B cell (primary cell): ENCODE results near the gene TGFBRAP1. TPM values are rescaled to one million over a fixed set of nuclear protein-coding genes. Genes with fewer than 3 reads are reported as not detected.

Experiments used
- ATAC-seq: fragments of 200-7000 bp; cut with Tn5 transposase; one replicate; pipeline ENCODE4 v1.10.0; 2021; ENCODE audit warnings: low read depth, mild to moderate bottlenecking, moderate number of reproducible peaks, moderate library complexity
- CTCF ChIA-PET: fragments of 350-600 bp; sonication (Branson Sonifier 250); formaldehyde crosslinking; loops from one replicate; lab custom pipeline; 2021; ENCODE audit warnings: antibody characterized with exemption, inconsistent platforms; lab: Charles Lee
- POLR2A ChIA-PET: fragments of 350-600 bp; sonication (Branson Sonifier 250); formaldehyde crosslinking; loops from one replicate; lab custom pipeline; 2021; ENCODE audit warnings: antibody characterized with exemption; lab: Charles Lee
- DNase-seq: peaks from one replicate; pipeline ENCODE4 v3.0.0; 2013
- H2AFZ ChIP-seq: 2 replicates; pipeline ENCODE4 v1.6.1; 2012; ENCODE audit warnings: mild to moderate bottlenecking, low read depth, low read length; ENCODE audit not compliant: insufficient read depth, poor library complexity, severe bottlenecking
- H3K27ac ChIP-seq, 2 donors: 1 replicate in 1 of 2; 2 replicates in 1 of 2; pipeline ENCODE4 v1.5.1; 2012 to 2013; ENCODE audit warnings: low read length in 2 of 2, mild to moderate bottlenecking in 2 of 2, moderate library complexity in 1 of 2
- H3K27me3 ChIP-seq, 4 experiments: fragments of 200-600 bp in 1 of 4; sonication (generic) in 1 of 4; replicated peaks in 1 of 4; 1 replicate in 2 of 4; 2 replicates in 2 of 4; pipeline versions ENCODE4 v1.6.1 to v1.7.0; 2013 to 2016; ENCODE audit warnings: low read length in 3 of 4, mild to moderate bottlenecking in 2 of 4, mixed read lengths in 1 of 4, moderate library complexity in 1 of 4; ENCODE audit not compliant: insufficient read depth in 4 of 4, control insufficient read depth in 3 of 4; ENCODE audit errors: control extremely low read depth in 1 of 4
- H3K36me3 ChIP-seq, 2 experiments: replicated peaks in 1 of 2; 1 replicate in 1 of 2; 2 replicates in 1 of 2; pipeline versions ENCODE4 v1.6.1 to v1.7.1; 2013; ENCODE audit warnings: low read length in 1 of 2; ENCODE audit not compliant: insufficient read depth in 2 of 2, control insufficient read depth in 1 of 2; ENCODE audit errors: control extremely low read depth in 1 of 2, extremely low read depth in 1 of 2
- H3K4me1 ChIP-seq, 2 donors: fragments of 200-600 bp in 1 of 2; sonication (generic) in 1 of 2; 1 replicate in 1 of 2; 2 replicates in 1 of 2; pipeline versions ENCODE4 v1.5.1 to v1.6.1; 2013 to 2017; ENCODE audit warnings: low read length in 2 of 2; ENCODE audit not compliant: control insufficient read depth in 2 of 2, insufficient read depth in 2 of 2
- H3K4me2 ChIP-seq: replicated peaks from 2 replicates; pipeline ENCODE3; 2012; ENCODE audit warnings: mild to moderate bottlenecking, low read depth, low read length; ENCODE audit not compliant: poor library complexity, severe bottlenecking
- H3K4me3 ChIP-seq, 5 experiments: fragments of 200-600 bp in 1 of 5; sonication (generic) in 1 of 5; 1 replicate in 3 of 5; 2 replicates in 2 of 5; pipeline versions ENCODE4 v1.5.1 to v1.7.0; 2011 to 2016; ENCODE audit warnings: low read length in 4 of 5, mild to moderate bottlenecking in 4 of 5, low read depth in 2 of 5, control low read depth in 1 of 5, moderate library complexity in 1 of 5; ENCODE audit not compliant: insufficient read depth in 1 of 5; ENCODE audit errors: control extremely low read depth in 1 of 5, extremely low read depth in 1 of 5
- H3K79me2 ChIP-seq: fragments of 200-600 bp; sonication (generic); one replicate; pipeline ENCODE4 v1.6.0; 2016; ENCODE audit warnings: low read length; ENCODE audit not compliant: control insufficient read depth, insufficient read depth
- H3K9ac ChIP-seq: fragments of 200-600 bp; sonication (generic); 2 replicates; pipeline ENCODE4 v1.6.1; 2017; ENCODE audit warnings: mild to moderate bottlenecking, low read length, moderate library complexity
- H3K9me3 ChIP-seq, 3 donors: one replicate each; pipeline versions ENCODE4 v1.6.1 to v1.7.1; 2013; ENCODE audit warnings: low read length in 2 of 3; ENCODE audit not compliant: control insufficient read depth in 2 of 3, insufficient read depth in 1 of 3; ENCODE audit errors: control extremely low read depth in 1 of 3
- H4K20me1 ChIP-seq: 2 replicates; pipeline ENCODE4 v1.6.0; 2012; ENCODE audit warnings: mild to moderate bottlenecking, low read length; ENCODE audit not compliant: insufficient read depth, control insufficient read depth, poor library complexity, severe bottlenecking
- H3K27ac Mint-ChIP-seq: one replicate; pipeline ENCODE4 v1.8.0; 2021; ENCODE audit warnings: mixed read lengths
- H3K27me3 Mint-ChIP-seq: one replicate; pipeline ENCODE4 v1.8.0; 2021; ENCODE audit warnings: mixed read lengths
- H3K4me1 Mint-ChIP-seq: one replicate; pipeline ENCODE4 v1.8.0; 2021; ENCODE audit warnings: mixed read lengths
- H3K4me3 Mint-ChIP-seq: one replicate; pipeline ENCODE4 v1.8.0; 2021; ENCODE audit warnings: mixed read lengths
- H3K9me3 Mint-ChIP-seq: one replicate; pipeline ENCODE4 v1.8.0; 2022; ENCODE audit warnings: mixed read lengths; ENCODE audit not compliant: insufficient read depth
- EZH2 ChIP-seq: IDR thresholded peaks from 2 replicates; pipeline ENCODE4 v1.6.1; 2012; ENCODE audit warnings: borderline replicate concordance, low read depth, mild to moderate bottlenecking, moderate library complexity, low read length; ENCODE audit not compliant: insufficient read depth, poor library complexity, severe bottlenecking
- WGBS: methylation state at CpG from one replicate; pipeline ENCODE4 v1.1.5; 2013; ENCODE audit warnings: missing lambda C conversion rate; ENCODE audit not compliant: insufficient coverage; 5-methylcytosine and 5-hydroxymethylcytosine counted together
- intact Hi-C: fragments of 100-400 bp; cut with micrococcal nuclease; formaldehyde crosslinking; loops from one replicate; pipeline ENCODE4 v1.10.0; 2022
- polyA plus RNA-seq: library from polyadenylated mRNA; depleted of rRNA; stranded (reverse); fragments of >200 nt; gene quantifications from 2 replicates; pipeline ENCODE4 v1.2.3, GENCODE V29; 2012
- total RNA-seq, 2 donors: library from RNA; stranded (reverse); fragments of 120-200 nt in 1 of 2; gene quantifications; 1 replicate in 1 of 2; 2 replicates in 1 of 2; pipeline versions ENCODE4 v1.2.3 to v1.2.4, GENCODE V29; 2013 to 2022
- TF ChIP-seq, protein P1 (sequence below): fragments of 200-600 bp; IDR thresholded peaks from one replicate; pipeline ENCODE4 v1.8.0; 2022; ENCODE audit warnings: antibody characterized with exemption, mild to moderate bottlenecking

Gene TGFBRAP1
- total and polyA plus RNA-seq, 2 donors (not counting 1 experiment from before 2014, with no cell fraction given): 9.3 to 21.7 TPM

GRCh38 chr2:105262651-105263091 lies 66.9 kb downstream of the TGFBRAP1 start:
- H2AFZ ChIP-seq: no peak overlapping the region
- intact Hi-C loops: no loop called here
- no peak overlapping the region for H3K9ac ChIP-seq
- H4K20me1 ChIP-seq: no peaks in the 10 kb centered on the region
- ChIA-PET POLR2A (no interaction called here), CTCF (interaction anchor here (1.2 kb wide), 1 partner anchor 149 kb away, joined by 3 read pairs; no protein-coding TSS in a partner anchor)
- no peak for ATAC-seq
- no peaks in the 10 kb centered on the region for H3K27me3 Mint-ChIP-seq
- no peaks in the 10 kb centered on the region for H3K27me3 ChIP-seq
- no peaks in the 10 kb centered on the region for H3K79me2 ChIP-seq
- 100% methylated on average over 7 of the region's 10 CpGs for WGBS
- H3K4me2 ChIP-seq: no peak overlapping the region
- H3K4me3 Mint-ChIP-seq: no peak overlapping the region
- H3K9me3 ChIP-seq: no peaks in the 10 kb centered on the region
- H3K4me1 ChIP-seq: no peaks in the 10 kb centered on the region
- H3K27ac Mint-ChIP-seq: no peak overlapping the region
- no peaks in the 10 kb centered on the region for H3K9me3 Mint-ChIP-seq
- TF ChIP-seq EZH2: no peak
- TF ChIP-seq, protein P1, sequence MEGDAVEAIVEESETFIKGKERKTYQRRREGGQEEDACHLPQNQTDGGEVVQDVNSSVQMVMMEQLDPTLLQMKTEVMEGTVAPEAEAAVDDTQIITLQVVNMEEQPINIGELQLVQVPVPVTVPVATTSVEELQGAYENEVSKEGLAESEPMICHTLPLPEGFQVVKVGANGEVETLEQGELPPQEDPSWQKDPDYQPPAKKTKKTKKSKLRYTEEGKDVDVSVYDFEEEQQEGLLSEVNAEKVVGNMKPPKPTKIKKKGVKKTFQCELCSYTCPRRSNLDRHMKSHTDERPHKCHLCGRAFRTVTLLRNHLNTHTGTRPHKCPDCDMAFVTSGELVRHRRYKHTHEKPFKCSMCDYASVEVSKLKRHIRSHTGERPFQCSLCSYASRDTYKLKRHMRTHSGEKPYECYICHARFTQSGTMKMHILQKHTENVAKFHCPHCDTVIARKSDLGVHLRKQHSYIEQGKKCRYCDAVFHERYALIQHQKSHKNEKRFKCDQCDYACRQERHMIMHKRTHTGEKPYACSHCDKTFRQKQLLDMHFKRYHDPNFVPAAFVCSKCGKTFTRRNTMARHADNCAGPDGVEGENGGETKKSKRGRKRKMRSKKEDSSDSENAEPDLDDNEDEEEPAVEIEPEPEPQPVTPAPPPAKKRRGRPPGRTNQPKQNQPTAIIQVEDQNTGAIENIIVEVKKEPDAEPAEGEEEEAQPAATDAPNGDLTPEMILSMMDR: no peak
- H3K4me1 Mint-ChIP-seq: no peaks in the 10 kb centered on the region
- H3K4me3 ChIP-seq: no peak overlapping the region
- H3K27ac ChIP-seq: no peak overlapping the region
- peaks cover 0 to 24% of the 10 kb centered on the region in 2 experiments for H3K36me3 ChIP-seq
- no peak for DNase-seq

GRCh38 chr2:105261061-105261460 lies 68.5 kb downstream of the TGFBRAP1 start:
- Histone ChIP-seq H3K4me3 (no peak overlapping the region), H3K9me3 (no peaks in the 10 kb centered on the region), H3K79me2 (no peaks in the 10 kb centered on the region), H2AFZ (no peak overlapping the region), H3K4me1 (no peaks in the 10 kb centered on the region), H3K4me2 (no peak overlapping the region), H3K9ac (no peak overlapping the region), H3K27me3 (no peaks in the 10 kb centered on the region), H3K27ac (no peak overlapping the region), H3K36me3 (peaks cover 0 to 7% of the 10 kb centered on the region in 2 experiments), H4K20me1 (no peaks in the 10 kb centered on the region)
- no peaks in the 10 kb centered on the region for H3K9me3 Mint-ChIP-seq
- intact Hi-C loops: no loop called here
- DNase-seq (no peak), ATAC-seq (no peak)
- WGBS: 87% methylated on average over 4 of the region's 5 CpGs
- ChIA-PET POLR2A (no interaction called here), CTCF (no interaction called here)
- H3K4me1 Mint-ChIP-seq: no peaks in the 10 kb centered on the region
- no peaks in the 10 kb centered on the region for H3K27me3 Mint-ChIP-seq
- TF ChIP-seq, protein P1: no peak
- TF ChIP-seq EZH2: no peak
- H3K4me3 Mint-ChIP-seq: no peak overlapping the region
- H3K27ac Mint-ChIP-seq: no peak overlapping the region
